ENCODE measurements around the gene FCN2. TPM values are rescaled to one million over a fixed set of nuclear protein-coding genes. Genes with fewer than 3 reads are reported as not detected.
A peak's percentile ranks its signal among the peaks of the same experiment; 100 is the strongest.

FCN2 gene
- total RNA-seq, 2 experiments from 2014 or later: not detected

DNA sequence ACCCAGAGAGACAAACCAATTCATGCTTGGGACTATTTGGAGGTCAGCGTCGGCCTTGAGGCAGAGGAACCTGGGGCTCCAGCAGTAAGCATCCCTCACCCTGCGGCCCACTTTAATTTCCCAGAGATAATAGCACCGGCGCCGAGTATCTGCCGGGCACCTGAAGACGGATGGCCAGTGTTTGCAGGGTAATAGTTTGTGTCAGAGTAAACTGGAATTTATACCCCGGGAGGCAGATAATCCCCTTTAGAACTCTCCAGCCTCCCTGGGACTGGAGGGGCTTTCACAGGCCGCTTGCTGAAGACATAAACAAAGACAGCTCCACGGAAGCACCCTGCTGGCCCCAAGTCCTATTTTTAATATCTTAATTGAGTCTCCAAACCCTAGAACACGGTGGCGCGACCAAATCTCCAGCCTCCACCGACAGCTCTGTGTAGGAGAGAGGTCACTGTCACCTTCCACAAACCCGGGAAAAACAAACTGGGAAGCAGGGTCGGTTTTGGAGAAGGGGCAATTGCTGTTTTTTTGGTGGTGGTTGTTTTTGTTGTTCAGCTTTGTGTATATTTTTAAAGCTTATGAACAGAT lies 54.5 kb downstream of the FCN2 start:
- peak overlapping the region; percentile 74 for H3K4me2 ChIP-seq (ENCODE audit: low read length)
- intact Hi-C loops (cut with micrococcal nuclease; ENCODE audit: unreplicated experiment): loop anchor here (5.0 kb wide), 1 partner anchor 1233 kb away; no protein-coding TSS in a partner anchor
- H3K79me2 ChIP-seq (ENCODE audit: insufficient read depth, low read depth, low read length): peaks cover 10% of the 10 kb centered on the region
- TF ChIP-seq EZH2phosphoT487 (IDR thresholded peaks at IDR 0.05; ENCODE audit: borderline replicate concordance, low read depth, low read length): no peak
- TF ChIP-seq, protein P1, sequence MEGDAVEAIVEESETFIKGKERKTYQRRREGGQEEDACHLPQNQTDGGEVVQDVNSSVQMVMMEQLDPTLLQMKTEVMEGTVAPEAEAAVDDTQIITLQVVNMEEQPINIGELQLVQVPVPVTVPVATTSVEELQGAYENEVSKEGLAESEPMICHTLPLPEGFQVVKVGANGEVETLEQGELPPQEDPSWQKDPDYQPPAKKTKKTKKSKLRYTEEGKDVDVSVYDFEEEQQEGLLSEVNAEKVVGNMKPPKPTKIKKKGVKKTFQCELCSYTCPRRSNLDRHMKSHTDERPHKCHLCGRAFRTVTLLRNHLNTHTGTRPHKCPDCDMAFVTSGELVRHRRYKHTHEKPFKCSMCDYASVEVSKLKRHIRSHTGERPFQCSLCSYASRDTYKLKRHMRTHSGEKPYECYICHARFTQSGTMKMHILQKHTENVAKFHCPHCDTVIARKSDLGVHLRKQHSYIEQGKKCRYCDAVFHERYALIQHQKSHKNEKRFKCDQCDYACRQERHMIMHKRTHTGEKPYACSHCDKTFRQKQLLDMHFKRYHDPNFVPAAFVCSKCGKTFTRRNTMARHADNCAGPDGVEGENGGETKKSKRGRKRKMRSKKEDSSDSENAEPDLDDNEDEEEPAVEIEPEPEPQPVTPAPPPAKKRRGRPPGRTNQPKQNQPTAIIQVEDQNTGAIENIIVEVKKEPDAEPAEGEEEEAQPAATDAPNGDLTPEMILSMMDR (conservative IDR thresholded peaks at IDR 0.05; ENCODE audit: low read length): no peak
- no peaks in the 10 kb centered on the region for H3K9me3 ChIP-seq (ENCODE audit: low read length)
- H3K27ac ChIP-seq (ENCODE audit: low read depth, low read length, poor library complexity, severe bottlenecking): peak overlapping the region; percentile 97
- H3K36me3 ChIP-seq (ENCODE audit: insufficient read depth, low read length): no peaks in the 10 kb centered on the region
- H3K4me1 ChIP-seq (ENCODE audit: insufficient read depth, low read length, poor library complexity, severe bottlenecking): peaks cover 87% of the 10 kb centered on the region
- no peaks in the 10 kb centered on the region for H4K20me1 ChIP-seq (ENCODE audit: insufficient read depth, low read length)
- H3K4me3 ChIP-seq (ENCODE audit: low read depth, low read length, poor library complexity, severe bottlenecking): no peak overlapping the region
- CTCF ChIA-PET (ENCODE audit: unreplicated experiment): no interaction called here
- H3K9me2 ChIP-seq (ENCODE audit: insufficient read depth, low read length): no peaks in the 10 kb centered on the region
- POLR2A ChIA-PET: no interaction called here
- BruUV-seq (replicated peaks): no TSS peak
- peak overlapping the region; percentile 29; the same call in 1 of the 2 replicates for H2AFZ ChIP-seq (ENCODE audit: low read length)
- DNase-seq (ENCODE audit: low spot score): no peak

DNA sequence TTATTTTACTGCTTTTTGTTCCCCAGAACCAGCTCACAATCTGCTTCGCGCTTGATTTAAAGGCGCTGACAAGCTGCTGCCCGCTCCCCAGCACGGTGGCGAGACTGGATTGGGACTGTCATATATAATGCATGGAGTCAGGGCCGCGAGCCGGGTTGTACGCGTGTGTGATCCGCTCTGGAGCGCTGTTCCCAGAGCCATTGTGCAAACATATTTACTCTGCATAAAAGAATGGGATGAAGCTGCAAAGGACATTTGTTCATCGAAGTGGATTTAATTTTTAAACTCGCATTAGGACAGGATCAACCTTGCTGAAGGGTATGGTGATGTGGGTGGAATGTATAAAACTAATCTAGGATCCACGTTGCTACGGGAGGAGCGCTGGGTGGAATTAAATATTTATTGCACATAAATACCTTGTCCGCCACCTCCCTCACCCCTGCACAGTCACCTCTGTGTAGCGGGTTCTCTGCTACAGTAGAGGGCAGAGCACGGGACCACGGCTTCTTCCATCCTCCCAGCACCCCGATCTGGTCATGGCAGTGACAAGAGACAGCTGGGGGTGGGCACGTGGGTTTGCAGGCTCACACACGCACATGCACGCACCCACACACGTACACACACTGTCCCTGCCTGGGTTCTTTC lies 55.2 kb downstream of the FCN2 start:
- ChIA-PET CTCF (ENCODE audit: unreplicated experiment) (interaction anchor here (1.4 kb wide), 1 partner anchor 26 kb away, joined by 3 read pairs; no protein-coding TSS in a partner anchor), POLR2A (interaction anchor here (0.5 kb wide), 1 partner anchor 37 kb away, joined by 3 read pairs; no protein-coding TSS in a partner anchor)
- no peaks in the 10 kb centered on the region for H4K20me1 ChIP-seq (ENCODE audit: insufficient read depth, low read length)
- no peaks in the 10 kb centered on the region for H3K9me3 ChIP-seq (ENCODE audit: low read length)
- intact Hi-C loops (cut with micrococcal nuclease; ENCODE audit: unreplicated experiment): loop anchor here (5.0 kb wide), 1 partner anchor 1234 kb away; no protein-coding TSS in a partner anchor
- peak overlapping the region; percentile 40 for H3K4me3 ChIP-seq (ENCODE audit: low read depth, low read length, poor library complexity, severe bottlenecking)
- H3K4me1 ChIP-seq (ENCODE audit: insufficient read depth, low read length, poor library complexity, severe bottlenecking): peaks cover 85% of the 10 kb centered on the region
- peak overlapping the region; percentile 74 for H3K4me2 ChIP-seq (ENCODE audit: low read length)
- peak overlapping the region; percentile 97 for H3K27ac ChIP-seq (ENCODE audit: low read depth, low read length, poor library complexity, severe bottlenecking)
- no peaks in the 10 kb centered on the region for H3K9me2 ChIP-seq (ENCODE audit: insufficient read depth, low read length)
- DNase-seq (ENCODE audit: low spot score): no peak
- H2AFZ ChIP-seq (ENCODE audit: low read length): no peak overlapping the region; the same call in 1 of the 2 replicates
- no peak for TF ChIP-seq EZH2phosphoT487 (IDR thresholded peaks at IDR 0.05; ENCODE audit: borderline replicate concordance, low read depth, low read length)
- no peaks in the 10 kb centered on the region for H3K36me3 ChIP-seq (ENCODE audit: insufficient read depth, low read length)
- no TSS peak for BruUV-seq (replicated peaks)
- H3K79me2 ChIP-seq (ENCODE audit: insufficient read depth, low read depth, low read length): peaks cover 10% of the 10 kb centered on the region

GRCh38 chr9:134936346-134937163 lies 55.9 kb downstream of the FCN2 start:
- ChIA-PET POLR2A (interaction anchor here (0.5 to 1.5 kb wide), 5 partner anchors 14 to 170 kb away, joined by 3 to 5 read pairs (median 3); partner anchors contain the start of gene FCN1), CTCF (ENCODE audit: unreplicated experiment) (interaction anchor here (0.6 to 1.4 kb wide), 3 partner anchors 25 to 154 kb away, joined by 3 to 5 read pairs (median 4); no protein-coding TSS in a partner anchor)
- Histone ChIP-seq H3K9me2 (ENCODE audit: insufficient read depth, low read length) (no peaks in the 10 kb centered on the region), H3K27ac (ENCODE audit: low read depth, low read length, poor library complexity, severe bottlenecking) (peak overlapping the region; percentile 97), H3K4me1 (ENCODE audit: insufficient read depth, low read length, poor library complexity, severe bottlenecking) (peaks cover 79% of the 10 kb centered on the region), H3K4me3 (ENCODE audit: low read depth, low read length, poor library complexity, severe bottlenecking) (peak overlapping the region; percentile 40), H3K79me2 (ENCODE audit: insufficient read depth, low read depth, low read length) (peaks cover 10% of the 10 kb centered on the region), H3K4me2 (ENCODE audit: low read length) (peak overlapping the region; percentile 74), H2AFZ (ENCODE audit: low read length) (peak overlapping the region; percentile 6; the same call in 1 of the 2 replicates), H3K9me3 (ENCODE audit: low read length) (no peaks in the 10 kb centered on the region), H4K20me1 (ENCODE audit: insufficient read depth, low read length) (no peaks in the 10 kb centered on the region), H3K36me3 (ENCODE audit: insufficient read depth, low read length) (no peaks in the 10 kb centered on the region)
- BruUV-seq (replicated peaks): no TSS peak
- intact Hi-C loops (cut with micrococcal nuclease; ENCODE audit: unreplicated experiment): loop anchor here (1.0 to 5.0 kb wide), 2 partner anchors 153 to 1234 kb away; no protein-coding TSS in a partner anchor
- TF ChIP-seq, protein P1 (conservative IDR thresholded peaks at IDR 0.05; ENCODE audit: low read length): no peak
- TF ChIP-seq EZH2phosphoT487 (IDR thresholded peaks at IDR 0.05; ENCODE audit: borderline replicate concordance, low read depth, low read length): no peak
- peak; percentile 85 for DNase-seq (ENCODE audit: low spot score)

All from OCI-LY7 (cell line).